Measurements from ENCODE around the gene C10orf53.

The C10orf53 gene, protein sequence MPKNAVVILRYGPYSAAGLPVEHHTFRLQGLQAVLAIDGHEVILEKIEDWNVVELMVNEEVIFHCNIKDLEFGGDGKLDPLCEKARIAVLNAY

DNA sequence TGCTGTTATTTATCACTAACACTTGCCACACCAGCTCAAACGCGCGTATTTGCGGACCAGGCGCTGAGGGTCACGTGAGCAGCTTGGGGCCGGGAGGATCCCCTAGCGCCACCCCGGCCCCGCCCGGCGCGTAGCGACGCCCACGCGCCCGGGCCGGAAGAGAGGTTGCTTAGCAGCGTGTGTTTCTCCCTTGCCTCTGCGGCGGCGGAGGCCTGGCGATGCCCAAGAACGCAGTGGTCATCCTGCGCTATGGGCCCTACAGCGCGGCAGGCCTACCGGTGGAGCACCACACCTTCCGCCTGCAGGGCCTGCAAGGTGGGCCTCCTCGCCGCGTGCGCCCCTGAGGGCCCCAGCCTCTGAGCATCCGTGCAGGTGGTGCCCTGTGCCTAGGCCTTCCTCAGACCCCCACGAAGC, at the start of gene C10orf53:
C10orf53 (plus strand) TSS at position 172 of the 414 bp plus-strand sequence; CDS start at position 219, 47 bp downstream.
- TF ChIP-seq, protein P1, sequence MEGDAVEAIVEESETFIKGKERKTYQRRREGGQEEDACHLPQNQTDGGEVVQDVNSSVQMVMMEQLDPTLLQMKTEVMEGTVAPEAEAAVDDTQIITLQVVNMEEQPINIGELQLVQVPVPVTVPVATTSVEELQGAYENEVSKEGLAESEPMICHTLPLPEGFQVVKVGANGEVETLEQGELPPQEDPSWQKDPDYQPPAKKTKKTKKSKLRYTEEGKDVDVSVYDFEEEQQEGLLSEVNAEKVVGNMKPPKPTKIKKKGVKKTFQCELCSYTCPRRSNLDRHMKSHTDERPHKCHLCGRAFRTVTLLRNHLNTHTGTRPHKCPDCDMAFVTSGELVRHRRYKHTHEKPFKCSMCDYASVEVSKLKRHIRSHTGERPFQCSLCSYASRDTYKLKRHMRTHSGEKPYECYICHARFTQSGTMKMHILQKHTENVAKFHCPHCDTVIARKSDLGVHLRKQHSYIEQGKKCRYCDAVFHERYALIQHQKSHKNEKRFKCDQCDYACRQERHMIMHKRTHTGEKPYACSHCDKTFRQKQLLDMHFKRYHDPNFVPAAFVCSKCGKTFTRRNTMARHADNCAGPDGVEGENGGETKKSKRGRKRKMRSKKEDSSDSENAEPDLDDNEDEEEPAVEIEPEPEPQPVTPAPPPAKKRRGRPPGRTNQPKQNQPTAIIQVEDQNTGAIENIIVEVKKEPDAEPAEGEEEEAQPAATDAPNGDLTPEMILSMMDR (IDR thresholded peaks at IDR 0.05; ENCODE audit: extremely low read depth, insufficient read depth, missing control alignments), result no peak
- in situ Hi-C loops (cut with MboI; ENCODE audit: low pct_unique_long_range_greater_than_20kb, low sequenced_read_pairs, unreplicated experiment), result no loop called here
- DNase-seq (ENCODE audit: low spot score), result no peak

DNA sequence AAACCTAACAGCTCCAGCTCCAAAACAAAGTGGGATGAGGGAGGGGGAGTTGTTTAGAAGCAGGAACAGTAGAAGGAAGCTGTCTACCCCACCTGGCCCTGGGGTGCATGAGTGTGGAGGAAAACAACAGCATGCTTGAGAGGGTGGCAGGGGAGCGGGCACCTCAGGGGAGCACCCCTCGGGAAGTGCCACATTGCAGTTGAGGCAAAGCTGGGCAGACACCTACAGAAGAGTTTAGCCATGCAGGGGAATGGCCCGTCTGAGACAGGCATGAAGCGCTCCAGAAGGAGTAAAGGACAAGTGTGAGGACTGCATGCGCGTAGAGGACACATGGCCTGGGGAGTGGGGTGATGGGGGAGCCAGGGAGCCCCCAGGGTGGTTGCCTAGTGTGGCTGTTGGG, 47.5 kb upstream of the C10orf53 start:
- in situ Hi-C loops (cut with MboI; ENCODE audit: low pct_unique_long_range_greater_than_20kb, low sequenced_read_pairs, unreplicated experiment), result no loop called here
- DNase-seq (ENCODE audit: low spot score), result no peak

DNA sequence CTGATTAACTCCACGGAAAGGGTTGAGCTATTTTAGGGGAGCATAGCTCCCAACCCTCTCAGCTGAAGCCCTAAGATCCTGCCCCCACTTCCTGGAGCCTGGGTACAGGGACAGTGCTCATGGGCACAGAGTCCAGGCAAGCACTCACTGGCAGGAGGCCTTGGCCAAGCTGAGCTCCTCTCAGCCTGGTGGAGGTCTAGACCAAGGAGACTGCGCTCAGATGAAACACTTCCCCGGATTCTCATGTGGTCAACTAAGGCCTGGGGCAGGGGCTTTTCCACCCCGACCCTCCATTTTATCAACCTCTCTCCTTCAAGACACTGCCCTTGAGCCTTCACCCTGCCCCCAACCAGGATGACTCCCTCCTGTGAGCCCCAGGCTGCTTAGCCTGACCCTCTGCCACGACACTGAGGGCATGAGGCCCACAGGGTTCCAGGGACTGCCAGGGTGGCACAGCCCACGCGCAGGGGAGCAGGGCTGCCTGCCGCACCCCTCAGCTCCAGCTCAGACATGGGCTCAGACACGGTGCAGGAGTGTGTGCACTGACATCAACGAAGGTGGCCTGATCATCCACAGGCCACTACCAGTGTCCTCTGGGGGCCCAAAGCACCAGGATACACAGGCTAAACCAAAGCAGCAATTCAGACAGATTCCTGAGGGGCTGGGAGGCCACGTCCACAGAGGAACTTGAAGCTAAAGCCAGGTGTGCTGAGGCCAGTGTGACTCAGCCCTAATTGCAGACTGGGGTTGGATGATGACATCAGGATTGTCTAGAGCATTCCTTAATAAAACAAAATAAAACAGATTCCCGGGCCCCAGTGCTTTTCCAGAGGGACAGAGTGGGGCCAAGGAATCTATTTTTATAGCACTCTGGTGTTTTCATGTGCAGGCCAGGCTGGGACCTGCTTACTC, 46.8 kb upstream of the C10orf53 start:
- no peak for DNase-seq (ENCODE audit: low spot score)
- TF ChIP-seq, protein P1 (IDR thresholded peaks at IDR 0.05; ENCODE audit: extremely low read depth, insufficient read depth, missing control alignments), result no peak
- in situ Hi-C loops (cut with MboI; ENCODE audit: low pct_unique_long_range_greater_than_20kb, low sequenced_read_pairs, unreplicated experiment), result no loop called here

More for the DNA sequence above, 47.5 kb upstream of the C10orf53 start:
- TF ChIP-seq, protein P1 (IDR thresholded peaks at IDR 0.05; ENCODE audit: extremely low read depth, insufficient read depth, missing control alignments), result no peak

DNA sequence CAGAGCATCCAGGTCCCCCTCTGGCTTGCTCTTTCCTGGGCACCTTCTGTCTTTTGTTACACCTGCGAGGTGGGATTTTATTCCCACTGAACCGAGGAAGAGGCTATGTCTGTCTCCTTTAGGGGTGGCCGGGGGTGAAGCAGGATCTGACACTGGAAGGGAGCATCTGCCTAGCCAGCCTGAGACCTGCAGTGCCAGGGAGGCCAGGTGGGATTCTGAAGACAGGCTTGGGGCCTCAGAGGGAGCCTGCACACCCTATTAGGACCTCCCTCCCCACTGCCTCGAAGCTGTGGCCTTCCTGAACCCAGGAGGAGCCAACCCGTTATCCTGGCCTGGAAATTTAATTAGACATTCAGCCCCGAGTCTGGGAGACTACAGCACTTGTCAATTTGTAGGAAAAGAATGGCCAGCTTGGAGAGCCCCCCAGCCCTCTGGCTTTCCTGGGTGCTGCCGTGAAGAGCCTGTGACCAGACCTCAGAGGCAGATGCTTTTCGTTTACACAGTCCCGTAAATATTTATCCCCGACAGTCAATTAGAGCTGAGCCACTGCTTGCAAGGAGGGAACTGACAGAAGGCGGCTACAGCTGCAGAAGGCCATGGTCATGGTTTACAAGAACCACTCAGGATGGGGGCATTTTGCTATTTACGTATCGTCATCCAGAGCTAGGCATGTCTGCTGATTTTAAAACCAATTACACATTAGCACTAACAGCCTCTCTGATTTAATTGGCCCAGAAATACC, 46.0 kb upstream of the C10orf53 start:
- no peak for DNase-seq (ENCODE audit: low spot score)
- in situ Hi-C loops (cut with MboI; ENCODE audit: low pct_unique_long_range_greater_than_20kb, low sequenced_read_pairs, unreplicated experiment), result no loop called here
- TF ChIP-seq, protein P1 (IDR thresholded peaks at IDR 0.05; ENCODE audit: extremely low read depth, insufficient read depth, missing control alignments), result no peak

DNA sequence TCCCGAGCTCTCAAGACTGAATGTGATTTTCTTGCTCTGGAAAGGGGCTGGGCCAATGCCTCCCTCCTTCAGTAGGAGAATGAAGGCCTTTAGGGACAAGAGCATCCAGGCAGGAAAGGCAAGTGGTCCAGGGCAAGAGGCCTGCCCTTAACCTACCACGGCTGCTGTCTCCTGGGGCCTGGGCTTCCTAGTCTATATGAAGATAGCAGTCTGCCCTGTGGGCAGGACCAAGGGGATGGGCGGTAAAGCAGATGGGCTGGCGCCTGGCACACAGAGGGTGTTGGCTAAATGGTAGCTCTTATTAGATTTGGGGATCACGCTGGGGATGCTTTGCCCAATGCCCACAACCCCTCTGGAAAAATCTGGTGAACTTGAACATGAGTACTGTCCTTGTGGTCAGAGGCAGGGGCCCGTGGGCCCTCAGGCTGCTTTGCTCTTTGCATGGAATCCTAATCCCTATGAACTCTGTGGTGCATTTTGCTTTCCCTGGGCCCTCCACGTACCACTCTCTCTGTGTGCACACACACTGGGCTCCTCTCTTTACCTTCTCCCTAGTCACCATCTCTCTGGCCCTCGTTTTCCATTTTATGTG, 45.3 kb upstream of the C10orf53 start:
- TF ChIP-seq, protein P1 (IDR thresholded peaks at IDR 0.05; ENCODE audit: extremely low read depth, insufficient read depth, missing control alignments), result no peak
- in situ Hi-C loops (cut with MboI; ENCODE audit: low pct_unique_long_range_greater_than_20kb, low sequenced_read_pairs, unreplicated experiment), result no loop called here
- DNase-seq (ENCODE audit: low spot score), result no peak

DNA sequence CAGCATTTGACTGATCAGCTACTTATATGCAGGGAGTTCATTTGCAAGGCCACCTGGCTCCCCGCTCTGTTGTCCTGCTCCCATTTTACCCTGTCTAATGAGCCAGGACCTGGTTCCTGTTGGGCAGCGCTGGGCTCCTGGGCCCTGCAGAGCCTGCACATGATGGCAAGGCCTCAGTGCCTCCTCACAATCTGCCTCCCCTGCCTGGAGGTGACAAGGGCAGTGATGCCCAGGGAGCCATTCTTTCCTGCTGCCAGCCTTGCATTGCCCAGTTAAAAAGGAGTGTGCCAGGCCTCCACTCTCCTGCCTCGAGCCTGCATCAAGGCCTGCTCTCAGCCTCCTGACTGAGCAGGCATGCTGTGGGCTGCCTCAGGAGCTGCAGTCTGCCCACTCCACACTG, 37.1 kb upstream of the C10orf53 start:
- DNase-seq (ENCODE audit: low spot score), result no peak
- TF ChIP-seq, protein P1 (IDR thresholded peaks at IDR 0.05; ENCODE audit: extremely low read depth, insufficient read depth, missing control alignments), result no peak
- in situ Hi-C loops (cut with MboI; ENCODE audit: low pct_unique_long_range_greater_than_20kb, low sequenced_read_pairs, unreplicated experiment), result no loop called here
